Vagina (tissue), 2 donors: Measurements from ENCODE around the gene KIF1B.

Experiments used
- POLR2A ChIP-seq, 2 donors: fragments of 450-650 bp; IDR thresholded peaks; one replicate each; pipeline ENCODE4 v1.6.1; 2017; ENCODE audit warnings: antibody characterized with exemption in 2 of 2, mild to moderate bottlenecking in 2 of 2, moderate library complexity in 2 of 2
- POLR2AphosphoS5 ChIP-seq, 2 donors: sonication (generic); formaldehyde crosslinking; IDR thresholded peaks; one replicate each; pipeline ENCODE4 v1.9.0; 2017; ENCODE audit warnings: antibody characterized with exemption in 2 of 2, mild to moderate bottlenecking in 2 of 2, low read depth in 1 of 2; ENCODE audit not compliant: insufficient read depth in 1 of 2
- TF ChIP-seq, protein P1 (sequence below), 3 experiments: fragments of 450-650 bp in 2 of 3; fragments of 200-600 bp in 1 of 3; sonication (generic) in 1 of 3; IDR thresholded peaks; one replicate each; pipeline ENCODE4 v1.5.1; 2017 to 2019; ENCODE audit warnings: antibody characterized with exemption in 3 of 3, mild to moderate bottlenecking in 2 of 3, moderate library complexity in 2 of 3

DNA sequence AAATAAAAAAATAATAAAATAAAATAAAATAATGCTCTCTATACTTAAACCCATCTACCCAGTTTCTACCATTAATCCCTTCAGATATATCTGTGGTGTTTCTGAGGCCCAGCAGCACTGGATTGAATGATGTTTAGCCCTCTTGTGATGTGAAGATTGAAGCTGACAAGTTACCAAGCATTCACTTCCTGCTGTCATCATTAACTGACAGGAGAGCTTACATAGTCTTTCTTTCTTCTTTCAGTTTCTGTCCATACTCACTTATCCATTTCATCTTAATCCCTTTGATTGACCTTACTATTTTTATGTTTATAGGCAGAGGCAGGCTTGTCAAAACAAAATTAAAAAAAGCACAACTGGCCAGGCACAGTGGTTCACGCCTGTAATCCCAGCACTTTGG, 149.7 kb downstream of the KIF1B start:
- TF ChIP-seq, protein P1, sequence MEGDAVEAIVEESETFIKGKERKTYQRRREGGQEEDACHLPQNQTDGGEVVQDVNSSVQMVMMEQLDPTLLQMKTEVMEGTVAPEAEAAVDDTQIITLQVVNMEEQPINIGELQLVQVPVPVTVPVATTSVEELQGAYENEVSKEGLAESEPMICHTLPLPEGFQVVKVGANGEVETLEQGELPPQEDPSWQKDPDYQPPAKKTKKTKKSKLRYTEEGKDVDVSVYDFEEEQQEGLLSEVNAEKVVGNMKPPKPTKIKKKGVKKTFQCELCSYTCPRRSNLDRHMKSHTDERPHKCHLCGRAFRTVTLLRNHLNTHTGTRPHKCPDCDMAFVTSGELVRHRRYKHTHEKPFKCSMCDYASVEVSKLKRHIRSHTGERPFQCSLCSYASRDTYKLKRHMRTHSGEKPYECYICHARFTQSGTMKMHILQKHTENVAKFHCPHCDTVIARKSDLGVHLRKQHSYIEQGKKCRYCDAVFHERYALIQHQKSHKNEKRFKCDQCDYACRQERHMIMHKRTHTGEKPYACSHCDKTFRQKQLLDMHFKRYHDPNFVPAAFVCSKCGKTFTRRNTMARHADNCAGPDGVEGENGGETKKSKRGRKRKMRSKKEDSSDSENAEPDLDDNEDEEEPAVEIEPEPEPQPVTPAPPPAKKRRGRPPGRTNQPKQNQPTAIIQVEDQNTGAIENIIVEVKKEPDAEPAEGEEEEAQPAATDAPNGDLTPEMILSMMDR (IDR thresholded peaks at IDR 0.05): no peak
- no peak for TF ChIP-seq POLR2A (IDR thresholded peaks at IDR 0.05)
- no peak for TF ChIP-seq POLR2AphosphoS5 (IDR thresholded peaks at IDR 0.05; ENCODE audit: insufficient read depth in 1 of 2, low read depth in 1 of 2)
